HepG2 (cell line): ENCODE results near the gene ST7L.

Experiments used
- ATF7 ChIP-seq, 2 experiments: fragments of 450-650 bp in 1 of 2; sonication (generic) in 1 of 2; formaldehyde crosslinking in 1 of 2; IDR thresholded peaks; 2 replicates each; pipeline versions ENCODE4 v1.4.0 to v1.6.1; 2016 to 2020; ENCODE audit warnings: antibody characterized with exemption in 1 of 2, mild to moderate bottlenecking in 1 of 2, missing genetic modification reagents in 1 of 2
- CTCF ChIP-seq: sonication (generic); formaldehyde crosslinking; IDR thresholded peaks from 2 replicates; pipeline ENCODE4 v1.5.0; 2020; ENCODE audit warnings: mild to moderate bottlenecking, missing genetic modification reagents, moderate library complexity
- FOSL1 ChIP-seq: sonication (generic); formaldehyde crosslinking; IDR thresholded peaks from 2 replicates; pipeline ENCODE4 v1.9.0; 2021; ENCODE audit warnings: missing genetic modification reagents, borderline replicate concordance
- FOXM1 ChIP-seq: sonication (generic); formaldehyde crosslinking; IDR thresholded peaks from 2 replicates; pipeline ENCODE4 v1.5.0; 2020; ENCODE audit warnings: missing genetic modification reagents
- JUNB ChIP-seq: sonication (generic); formaldehyde crosslinking; IDR thresholded peaks from 2 replicates; pipeline ENCODE4 v1.8.0; 2022; ENCODE audit warnings: missing genetic modification reagents, mild to moderate bottlenecking, borderline replicate concordance
- MAFK ChIP-seq, 2 experiments: IDR thresholded peaks in 1 of 2; conservative IDR thresholded peaks in 1 of 2; 2 replicates each; pipeline ENCODE4 v1.6.1; 2011; ENCODE audit warnings: improper control_type of control experiment in 2 of 2, low read length in 2 of 2
- RAD21 ChIP-seq: fragments of 450-650 bp; formaldehyde crosslinking; IDR thresholded peaks from 2 replicates; pipeline ENCODE4 v1.5.0; 2020; ENCODE audit warnings: mild to moderate bottlenecking
- ZBTB49 ChIP-seq: sonication (generic); formaldehyde crosslinking; IDR thresholded peaks from 2 replicates; pipeline ENCODE4 v1.4.0; 2020; ENCODE audit warnings: missing genetic modification reagents, borderline replicate concordance
- ZFP36 ChIP-seq: fragments of 150-350 bp; IDR thresholded peaks from 2 replicates; pipeline ENCODE4 v1.6.1; 2018; ENCODE audit warnings: borderline replicate concordance, low read length, low read depth; ENCODE audit not compliant: partially characterized antibody
- ZFX ChIP-seq: sonication (generic); formaldehyde crosslinking; IDR thresholded peaks from 2 replicates; pipeline ENCODE4 v1.4.0; 2020; ENCODE audit warnings: mild to moderate bottlenecking, low read depth, missing genetic modification reagents, moderate library complexity
- ZNF24 ChIP-seq: fragments of 450-650 bp; IDR thresholded peaks from 2 replicates; pipeline ENCODE4 v1.6.1; 2017; ENCODE audit warnings: antibody characterized with exemption, mild to moderate bottlenecking
- ZNF841 ChIP-seq: sonication (generic); formaldehyde crosslinking; IDR thresholded peaks from 2 replicates; pipeline ENCODE4 v1.8.1; 2023; ENCODE audit warnings: missing genetic modification reagents, borderline replicate concordance

GRCh38 chr1:112554411-112554810 lies 64.5 kb downstream of the ST7L start:
- TF ChIP-seq ZBTB49 (CRISPR knock-in tag) = no peak
- TF ChIP-seq ZFX (CRISPR knock-in tag) = no peak
- no peak for TF ChIP-seq CTCF (CRISPR knock-in tag)
- no peak for TF ChIP-seq JUNB (CRISPR knock-in tag)
- no peak for TF ChIP-seq RAD21
- no peak for TF ChIP-seq ATF7 (IDR thresholded peaks at IDR 0.05)
- no peak for TF ChIP-seq ATF7 (CRISPR knock-in tag; IDR thresholded peaks at IDR 0.05)
- no peak for TF ChIP-seq ZNF841 (CRISPR knock-in tag)
- no peak for TF ChIP-seq MAFK (conservative IDR thresholded peaks at IDR 0.05 in 1 of 2, IDR thresholded peaks at IDR 0.05 in 1 of 2; ENCODE audit: low read length in 2 of 2)
- no peak for TF ChIP-seq ZFP36
- TF ChIP-seq FOXM1 (CRISPR knock-in tag) = no peak
- no peak for TF ChIP-seq FOSL1
- no peak for TF ChIP-seq ZNF24
